Stimulated activated naive CD8-positive, alpha-beta T cell treated with anti-CD3 and anti-CD28 coated beads, Interleukin-15, Interleukin-2, amounts not matched to agents 100 U/mL and 50 U/mL, for 24 hours (primary cell): ENCODE data around the gene SPRR3.

ENCODE experiments used
- ATAC-seq: fragments of 150-1000 bp; cut with Tn5 transposase; one replicate; pipeline ENCODE4 v1.10.0; 2021
- DNase-seq: peaks from one replicate; pipeline ENCODE4 v3.0.0; 2021

Gene SPRR3

GRCh38 chr1:153001382-153001781, at the start of gene SPRR3:
SPRR3 (plus strand) TSS chr1:153001749; CDS start chr1:153003021, 1,272 bp downstream.
- ATAC-seq (no peak), DNase-seq (no peak)

GRCh38 chr1:152953761-152954160, 47.8 kb upstream of the SPRR3 start:
- DNase-seq (no peak), ATAC-seq (no peak)

- DNase-seq (no peak), ATAC-seq (no peak)
These were observed 47.1 kb upstream of the SPRR3 start for GRCh38 chr1:152954436-152954835.

- ATAC-seq (no peak), DNase-seq (no peak)
These were observed 44.0 kb upstream of the SPRR3 start for GRCh38 chr1:152957561-152957960.

- ATAC-seq (no peak), DNase-seq (no peak)
These were observed 42.3 kb upstream of the SPRR3 start for GRCh38 chr1:152959273-152959672.

- DNase-seq (no peak), ATAC-seq (no peak)
These were observed 41.6 kb upstream of the SPRR3 start for GRCh38 chr1:152959801-152960451.

- DNase-seq (no peak), ATAC-seq (no peak)
These were observed 41.0 kb upstream of the SPRR3 start for GRCh38 chr1:152960452-152961044.

- DNase-seq (no peak), ATAC-seq (no peak)
These were observed 40.2 kb upstream of the SPRR3 start for GRCh38 chr1:152961226-152961891.

- DNase-seq, result no peak
- no peak for ATAC-seq
These were observed 38.6 kb upstream of the SPRR3 start for GRCh38 chr1:152962876-152963415.

- ATAC-seq (no peak), DNase-seq (no peak)
These were observed 37.0 kb upstream of the SPRR3 start for GRCh38 chr1:152964536-152964935.

GRCh38 chr1:152965853-152966252, 35.7 kb upstream of the SPRR3 start:
- DNase-seq (no peak), ATAC-seq (no peak)

GRCh38 chr1:152967201-152967600, 34.3 kb upstream of the SPRR3 start:
- no peak for ATAC-seq

GRCh38 chr1:152968248-152968647, 33.3 kb upstream of the SPRR3 start:
- no peak for ATAC-seq
- DNase-seq, result no peak

More at GRCh38 chr1:152967201-152967600, 34.3 kb upstream of the SPRR3 start:
- no peak for DNase-seq

- ATAC-seq, result no peak
- no peak for DNase-seq
These were observed 32.5 kb upstream of the SPRR3 start for GRCh38 chr1:152969036-152969435.

- DNase-seq (no peak), ATAC-seq (no peak)
These were observed 31.1 kb upstream of the SPRR3 start, which contains the start of gene SPRR4 for GRCh38 chr1:152970495-152970894. SPRR4 (plus strand) TSS chr1:152970648; CDS start chr1:152971891, 1,243 bp downstream.

GRCh38 chr1:152972196-152972886, 29.2 kb upstream of the SPRR3 start:
- no peak for ATAC-seq
- no peak for DNase-seq

- no peak for ATAC-seq
These were observed 24.9 kb upstream of the SPRR3 start for GRCh38 chr1:152976688-152977087.

GRCh38 chr1:152977614-152978013, 23.9 kb upstream of the SPRR3 start:
- ATAC-seq (no peak), DNase-seq (no peak)

More at GRCh38 chr1:152976688-152977087, 24.9 kb upstream of the SPRR3 start:
- no peak for DNase-seq

- DNase-seq (no peak), ATAC-seq (no peak)
These were observed 20.9 kb upstream of the SPRR3 start for GRCh38 chr1:152980676-152981075.

- DNase-seq (no peak), ATAC-seq (no peak)
These were observed 20.2 kb upstream of the SPRR3 start for GRCh38 chr1:152981146-152981871.

GRCh38 chr1:152982076-152982475, 19.5 kb upstream of the SPRR3 start:
- DNase-seq, result no peak

GRCh38 chr1:152983234-152983633, 18.3 kb upstream of the SPRR3 start:
- DNase-seq (no peak), ATAC-seq (no peak)

More at GRCh38 chr1:152982076-152982475, 19.5 kb upstream of the SPRR3 start:
- ATAC-seq, result no peak
